ENCODE data around the gene AK5.

Gene AK5

GRCh38 chr1:77543822-77544448 lies 262.1 kb downstream of the AK5 start:
- TF ChIP-seq CTCF (IDR thresholded peaks at IDR 0.05; ENCODE audit: low read depth, low read length): no peak
- no peak overlapping the region for H3K4me3 ChIP-seq (ENCODE audit: low read depth, low read length)
- no peaks in the 10 kb centered on the region for H3K9me3 ChIP-seq
- H3K36me3 ChIP-seq: no peaks in the 10 kb centered on the region
- no peak for DNase-seq
- H3K4me1 ChIP-seq: no peaks in the 10 kb centered on the region
- H3K27me3 ChIP-seq: no peaks in the 10 kb centered on the region

GRCh38 chr1:77544845-77545244 lies 263.0 kb downstream of the AK5 start:
- Histone ChIP-seq H3K36me3 (no peaks in the 10 kb centered on the region), H3K27me3 (no peaks in the 10 kb centered on the region), H3K4me3 (ENCODE audit: low read depth, low read length) (no peak overlapping the region), H3K9me3 (no peaks in the 10 kb centered on the region), H3K4me1 (no peaks in the 10 kb centered on the region)
- no peak for DNase-seq
- TF ChIP-seq CTCF (IDR thresholded peaks at IDR 0.05; ENCODE audit: low read depth, low read length): no peak

- no peaks in the 10 kb centered on the region for H3K9me3 ChIP-seq
- H3K4me3 ChIP-seq (ENCODE audit: low read depth, low read length): no peak overlapping the region
- DNase-seq: no peak
- no peak for TF ChIP-seq CTCF (IDR thresholded peaks at IDR 0.05; ENCODE audit: low read depth, low read length)
- no peaks in the 10 kb centered on the region for H3K27me3 ChIP-seq
- H3K36me3 ChIP-seq: no peaks in the 10 kb centered on the region
- H3K4me1 ChIP-seq: no peaks in the 10 kb centered on the region
Measured at GRCh38 chr1:77545970-77546369, 264.2 kb downstream of the AK5 start.

- no peak for TF ChIP-seq CTCF (IDR thresholded peaks at IDR 0.05; ENCODE audit: low read depth, low read length)
Measured at GRCh38 chr1:77546890-77547289, 265.1 kb downstream of the AK5 start.

GRCh38 chr1:77548285-77548684 lies 266.5 kb downstream of the AK5 start:
- Histone ChIP-seq H3K4me3 (ENCODE audit: low read depth, low read length) (no peak overlapping the region), H3K4me1 (no peaks in the 10 kb centered on the region), H3K36me3 (no peaks in the 10 kb centered on the region), H3K9me3 (no peaks in the 10 kb centered on the region), H3K27me3 (no peaks in the 10 kb centered on the region)
- DNase-seq: no peak
- no peak for TF ChIP-seq CTCF (IDR thresholded peaks at IDR 0.05; ENCODE audit: low read depth, low read length)

More at GRCh38 chr1:77546890-77547289, 265.1 kb downstream of the AK5 start:
- H3K9me3 ChIP-seq: no peaks in the 10 kb centered on the region
- no peaks in the 10 kb centered on the region for H3K4me1 ChIP-seq
- H3K27me3 ChIP-seq: no peaks in the 10 kb centered on the region
- H3K36me3 ChIP-seq: no peaks in the 10 kb centered on the region
- DNase-seq: no peak
- no peak overlapping the region for H3K4me3 ChIP-seq (ENCODE audit: low read depth, low read length)

- Histone ChIP-seq H3K4me3 (ENCODE audit: low read depth, low read length) (no peak overlapping the region), H3K9me3 (no peaks in the 10 kb centered on the region), H3K36me3 (no peaks in the 10 kb centered on the region), H3K4me1 (no peaks in the 10 kb centered on the region), H3K27me3 (no peaks in the 10 kb centered on the region)
- TF ChIP-seq CTCF (IDR thresholded peaks at IDR 0.05; ENCODE audit: low read depth, low read length): no peak
- DNase-seq: no peak
Measured at GRCh38 chr1:77550135-77550534, 268.3 kb downstream of the AK5 start.
